Head of caudate nucleus (tissue), 42 donors: ENCODE data around the gene LRP6.
"Not testable (repeated sequence)": the region's sequence is repeated elsewhere in the genome, so short reads cannot be mapped to it uniquely, and the experiment has no call there.

Experiments
- DNase-seq, 42 donors: peaks; one replicate each; pipeline versions ENCODE4 v3.0.0 to v3.0.0-alpha.2; 2020 to 2021; ENCODE audit warnings: mixed read lengths in 7 of 42
- intact Hi-C: fragments of 100-400 bp; cut with DNase I; formaldehyde crosslinking; loops from one replicate; pipeline ENCODE4 v1.15.0; 2022

LRP6 gene

GRCh38 chr12:12144531-12144930 lies 122.3 kb downstream of the LRP6 start:
- intact Hi-C loops, DNase-seq: not testable (repeated sequence)

GRCh38 chr12:12141000-12141399 lies 125.8 kb downstream of the LRP6 start:
- DNase-seq, result no peak

GRCh38 chr12:12138203-12139154 lies 128.4 kb downstream of the LRP6 start:
- intact Hi-C loops, result no loop called here
- DNase-seq, result no peak

More at GRCh38 chr12:12141000-12141399, 125.8 kb downstream of the LRP6 start:
- intact Hi-C loops, result no loop called here

GRCh38 chr12:12133785-12134184 lies 133.1 kb downstream of the LRP6 start:
- no peak for DNase-seq
- intact Hi-C loops, result no loop called here

- no peak for DNase-seq
- intact Hi-C loops, result no loop called here
Observed at GRCh38 chr12:12133259-12133658, 133.6 kb downstream of the LRP6 start.

- peak in 11 of 42 donors; percentile 17 to 53 (median 24) for DNase-seq
Observed at GRCh38 chr12:12128670-12129069, 138.2 kb downstream of the LRP6 start.

GRCh38 chr12:12127304-12127703 lies 139.5 kb downstream of the LRP6 start:
- no peak for DNase-seq
- intact Hi-C loops, result no loop called here

More at GRCh38 chr12:12128670-12129069, 138.2 kb downstream of the LRP6 start:
- intact Hi-C loops, result no loop called here

- DNase-seq, result no peak
- intact Hi-C loops, result no loop called here
Observed at GRCh38 chr12:12126551-12126950, 140.3 kb downstream of the LRP6 start.

- DNase-seq, result no peak
- intact Hi-C loops, result no loop called here
Observed at GRCh38 chr12:12123036-12123604, 143.7 kb downstream of the LRP6 start.

GRCh38 chr12:12121061-12121460 lies 145.8 kb downstream of the LRP6 start:
- DNase-seq, result peak in 27 of 42 donors; percentile 3 to 77 (median 26)
- intact Hi-C loops, result no loop called here

GRCh38 chr12:12116677-12117076 lies 150.2 kb downstream of the LRP6 start:
- intact Hi-C loops, result no loop called here

GRCh38 chr12:12115514-12115913 lies 151.3 kb downstream of the LRP6 start:
- DNase-seq, result peak in 18 of 42 donors; percentile 6 to 61 (median 24)
- intact Hi-C loops, result no loop called here

More at GRCh38 chr12:12116677-12117076, 150.2 kb downstream of the LRP6 start:
- DNase-seq, result no peak

GRCh38 chr12:12110923-12111555 lies 155.8 kb downstream of the LRP6 start:
- DNase-seq, result peak in 1 of 42 donors; percentile 20
- intact Hi-C loops, result not testable (repeated sequence)

GRCh38 chr12:12108441-12109058 lies 158.3 kb downstream of the LRP6 start:
- intact Hi-C loops, result no loop called here

GRCh38 chr12:12107678-12108077 lies 159.2 kb downstream of the LRP6 start:
- no peak for DNase-seq
- intact Hi-C loops, result no loop called here

More at GRCh38 chr12:12108441-12109058, 158.3 kb downstream of the LRP6 start:
- DNase-seq, result no peak

GRCh38 chr12:12099102-12099501 lies 167.7 kb downstream of the LRP6 start:
- no peak for DNase-seq
- intact Hi-C loops, result no loop called here

- intact Hi-C loops, result no loop called here
- peak in 1 of 42 donors; percentile 36 for DNase-seq
Observed at GRCh38 chr12:12098691-12099015, 168.2 kb downstream of the LRP6 start.

GRCh38 chr12:12097891-12098690 lies 168.8 kb downstream of the LRP6 start:
- DNase-seq, result peak in 1 of 42 donors; percentile 12
- intact Hi-C loops, result no loop called here

- DNase-seq, result peak in 1 of 42 donors; percentile 14
- intact Hi-C loops, result no loop called here
Observed at GRCh38 chr12:12095021-12095420, 171.8 kb downstream of the LRP6 start.
